ENCODE measurements around the gene RSPO4.

GRCh38 chr20:992801-993535 is 9.1 kb downstream of the RSPO4 start:
- TF ChIP-seq, protein P1, sequence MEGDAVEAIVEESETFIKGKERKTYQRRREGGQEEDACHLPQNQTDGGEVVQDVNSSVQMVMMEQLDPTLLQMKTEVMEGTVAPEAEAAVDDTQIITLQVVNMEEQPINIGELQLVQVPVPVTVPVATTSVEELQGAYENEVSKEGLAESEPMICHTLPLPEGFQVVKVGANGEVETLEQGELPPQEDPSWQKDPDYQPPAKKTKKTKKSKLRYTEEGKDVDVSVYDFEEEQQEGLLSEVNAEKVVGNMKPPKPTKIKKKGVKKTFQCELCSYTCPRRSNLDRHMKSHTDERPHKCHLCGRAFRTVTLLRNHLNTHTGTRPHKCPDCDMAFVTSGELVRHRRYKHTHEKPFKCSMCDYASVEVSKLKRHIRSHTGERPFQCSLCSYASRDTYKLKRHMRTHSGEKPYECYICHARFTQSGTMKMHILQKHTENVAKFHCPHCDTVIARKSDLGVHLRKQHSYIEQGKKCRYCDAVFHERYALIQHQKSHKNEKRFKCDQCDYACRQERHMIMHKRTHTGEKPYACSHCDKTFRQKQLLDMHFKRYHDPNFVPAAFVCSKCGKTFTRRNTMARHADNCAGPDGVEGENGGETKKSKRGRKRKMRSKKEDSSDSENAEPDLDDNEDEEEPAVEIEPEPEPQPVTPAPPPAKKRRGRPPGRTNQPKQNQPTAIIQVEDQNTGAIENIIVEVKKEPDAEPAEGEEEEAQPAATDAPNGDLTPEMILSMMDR (IDR thresholded peaks at IDR 0.05 in 4 of 5, conservative IDR thresholded peaks at IDR 0.05 in 1 of 5), result no peak
- no peak for TF ChIP-seq POLR2A (IDR thresholded peaks at IDR 0.05)
